GM20000 (cell line): ENCODE data around the gene CDC14A.

Source experiments
- DNase-seq: peaks from one replicate; pipeline ENCODE4 v3.0.0; 2012; ENCODE audit warnings: low spot score
- CTCF ChIP-seq: IDR thresholded peaks from 2 replicates; pipeline ENCODE4 v1.5.1; 2012; ENCODE audit warnings: mild to moderate bottlenecking, control low read depth; ENCODE audit errors: extremely low read depth, missing control alignments

Gene CDC14A

GRCh38 chr1:100497796-100498195 is 145.5 kb downstream of the CDC14A start:
- DNase-seq, result no peak
- no peak for TF ChIP-seq CTCF

- DNase-seq, result no peak
- no peak for TF ChIP-seq CTCF
Observed at GRCh38 chr1:100499194-100499811, 147.0 kb downstream of the CDC14A start.

- TF ChIP-seq CTCF, result no peak
- no peak for DNase-seq
Observed at GRCh38 chr1:100502052-100502792, 149.9 kb downstream of the CDC14A start.

- TF ChIP-seq CTCF, result no peak
Observed at GRCh38 chr1:100506217-100506616, 153.9 kb downstream of the CDC14A start.

GRCh38 chr1:100510451-100510850 is 158.1 kb downstream of the CDC14A start:
- no peak for DNase-seq
- TF ChIP-seq CTCF, result no peak

More at GRCh38 chr1:100506217-100506616, 153.9 kb downstream of the CDC14A start:
- no peak for DNase-seq

GRCh38 chr1:100511058-100511457 is 158.8 kb downstream of the CDC14A start:
- no peak for DNase-seq
- TF ChIP-seq CTCF, result no peak

GRCh38 chr1:100511773-100512172 is 159.5 kb downstream of the CDC14A start:
- no peak for DNase-seq
- TF ChIP-seq CTCF, result no peak
